ENCODE results near the gene STK32B.
"Not testable (repeated sequence)": the region's sequence is repeated elsewhere in the genome, so short reads cannot be mapped to it uniquely, and the experiment has no call there.

The STK32B gene

DNA sequence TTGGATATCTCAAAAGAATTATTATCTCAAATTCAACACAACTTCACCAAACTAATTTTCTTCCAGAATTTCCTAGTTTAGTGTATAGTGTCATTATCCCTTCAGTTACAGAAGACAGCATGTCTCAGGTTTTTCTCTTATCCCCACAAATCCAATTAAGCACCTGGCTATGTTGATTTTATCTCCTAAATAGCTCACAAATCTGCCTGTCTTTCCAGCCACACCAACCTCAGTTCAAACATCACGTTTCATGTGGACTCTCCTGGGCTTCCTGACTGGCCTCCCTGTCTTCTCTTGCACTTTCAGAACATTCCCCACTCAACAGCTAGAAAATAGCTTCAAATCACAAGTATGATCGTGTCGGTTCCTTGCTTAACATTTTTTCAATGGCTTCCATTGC lies 14.8 kb downstream of the STK32B start:
- ATAC-seq (replicated peaks): no peak
- Mint-ChIP-seq H3K27ac (no peak overlapping the region), H3K9me3 (peaks cover 10 to 12% of the 10 kb centered on the region in 2 donors), H3K27me3 (no peaks in the 10 kb centered on the region), H3K4me3 (no peak overlapping the region), H3K4me1 (peaks cover 1 to 6% of the 10 kb centered on the region in 2 donors), H3K36me3 (peaks cover 2 to 9% of the 10 kb centered on the region in 2 donors)
- DNase-seq: no peak

DNA sequence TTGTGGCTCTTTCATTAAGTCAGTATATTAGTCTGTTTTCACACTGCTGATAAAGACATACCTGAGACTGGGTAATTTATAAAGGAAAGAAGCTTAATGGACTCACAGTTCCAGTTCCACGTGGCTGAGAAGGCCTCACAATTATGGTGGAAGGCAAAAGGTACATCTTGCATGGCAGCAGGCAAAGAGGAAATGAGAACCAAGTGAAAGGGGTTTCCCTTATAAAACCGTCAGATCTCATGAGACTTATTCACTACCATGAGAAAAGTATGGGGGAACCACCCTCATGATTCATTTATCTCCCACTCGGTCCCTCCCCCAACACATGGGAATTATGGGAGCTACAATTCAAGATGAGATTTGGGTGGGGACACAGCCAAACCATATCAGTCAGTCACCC lies 15.7 kb downstream of the STK32B start:
- ATAC-seq (replicated peaks) (peak; percentile 63 to 73), DNase-seq (peak; percentile 9)
- not testable (repeated sequence) for H3K36me3 Mint-ChIP-seq, H3K27ac Mint-ChIP-seq, H3K4me3 Mint-ChIP-seq, H3K4me1 Mint-ChIP-seq, H3K27me3 Mint-ChIP-seq
- H3K9me3 Mint-ChIP-seq: peaks cover 10 to 12% of the 10 kb centered on the region in 2 donors

DNA sequence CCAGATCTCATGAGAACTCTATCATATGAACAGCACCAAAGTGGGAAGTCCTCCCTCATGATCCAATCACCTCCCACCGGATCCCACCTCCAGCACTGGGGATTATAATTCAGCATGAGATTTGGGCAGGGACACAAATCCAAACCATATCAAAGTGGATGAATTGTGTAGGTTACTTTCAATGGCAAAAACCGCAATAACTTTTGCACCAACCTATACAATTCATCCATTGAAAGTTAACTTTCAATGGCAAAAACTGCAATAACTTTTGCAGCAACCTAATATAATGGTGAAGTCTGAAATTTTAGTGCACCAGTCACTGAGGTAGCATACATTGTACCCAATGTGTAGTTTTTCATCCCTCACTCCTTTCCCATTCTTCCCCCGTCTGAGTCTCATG lies 16.6 kb downstream of the STK32B start:
- DNase-seq (no peak), ATAC-seq (replicated peaks) (no peak)
- no peak overlapping the region for H3K27ac Mint-ChIP-seq
- peaks cover 2 to 9% of the 10 kb centered on the region in 2 donors for H3K36me3 Mint-ChIP-seq
- no peaks in the 10 kb centered on the region for H3K27me3 Mint-ChIP-seq
- H3K9me3 Mint-ChIP-seq: peaks cover 10 to 12% of the 10 kb centered on the region in 2 donors
- peaks cover 1 to 6% of the 10 kb centered on the region in 2 donors for H3K4me1 Mint-ChIP-seq
- no peak overlapping the region for H3K4me3 Mint-ChIP-seq

DNA sequence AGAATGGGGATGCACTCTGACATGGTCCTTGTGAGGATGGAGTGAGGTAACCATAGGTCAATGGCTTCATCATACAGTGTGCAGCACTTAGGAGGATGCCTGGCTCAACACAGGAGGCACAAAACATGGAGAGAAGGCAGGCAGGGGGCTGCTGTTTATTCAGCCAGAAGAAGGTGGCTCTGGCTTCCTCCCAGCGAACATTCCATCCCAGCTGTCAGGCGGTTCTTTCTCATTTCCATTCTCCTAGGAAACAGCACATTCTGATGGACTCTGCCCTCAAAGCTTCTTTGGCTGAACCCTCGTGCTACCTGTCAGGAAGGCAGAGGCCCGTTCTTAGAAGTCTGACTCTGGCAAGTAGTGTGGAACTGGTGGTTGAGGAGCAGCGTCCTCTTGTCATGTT lies 18.6 kb downstream of the STK32B start:
- Mint-ChIP-seq H3K4me1 (peaks cover 1 to 6% of the 10 kb centered on the region in 2 donors), H3K27me3 (no peaks in the 10 kb centered on the region)
- ATAC-seq (replicated peaks): no peak

DNA sequence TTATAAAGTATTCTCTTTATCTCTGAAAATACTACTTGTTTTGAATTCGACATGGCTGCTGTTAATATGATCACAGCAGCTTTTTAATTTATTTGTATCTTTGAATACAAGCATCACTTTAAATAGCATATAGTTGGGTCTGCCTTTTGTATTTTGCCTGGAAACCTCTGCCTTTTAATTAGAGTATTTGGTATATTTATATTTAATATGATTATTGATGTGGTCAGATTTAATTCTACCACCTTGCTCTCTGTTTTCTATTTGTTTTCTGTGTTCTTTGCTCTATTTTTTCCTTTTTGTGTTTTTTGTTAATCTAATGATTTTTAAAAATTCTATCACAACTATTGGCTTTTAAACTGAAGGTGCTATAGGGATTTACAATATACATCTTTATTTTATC lies 21.7 kb downstream of the STK32B start:
- H3K27ac Mint-ChIP-seq: no peak overlapping the region
- DNase-seq (no peak), ATAC-seq (replicated peaks) (no peak)
- no peaks in the 10 kb centered on the region for H3K4me1 Mint-ChIP-seq
- H3K27me3 Mint-ChIP-seq: no peaks in the 10 kb centered on the region
- H3K36me3 Mint-ChIP-seq: no peaks in the 10 kb centered on the region
- H3K9me3 Mint-ChIP-seq: peaks cover 5 to 6% of the 10 kb centered on the region in 2 donors
- H3K4me3 Mint-ChIP-seq: no peak overlapping the region

More for the DNA sequence above, 18.6 kb downstream of the STK32B start:
- H3K27ac Mint-ChIP-seq: no peak overlapping the region
- no peak for DNase-seq
- no peak overlapping the region for H3K4me3 Mint-ChIP-seq
- peaks cover 10 to 12% of the 10 kb centered on the region in 2 donors for H3K9me3 Mint-ChIP-seq
- peaks cover 2 to 9% of the 10 kb centered on the region in 2 donors for H3K36me3 Mint-ChIP-seq

DNA sequence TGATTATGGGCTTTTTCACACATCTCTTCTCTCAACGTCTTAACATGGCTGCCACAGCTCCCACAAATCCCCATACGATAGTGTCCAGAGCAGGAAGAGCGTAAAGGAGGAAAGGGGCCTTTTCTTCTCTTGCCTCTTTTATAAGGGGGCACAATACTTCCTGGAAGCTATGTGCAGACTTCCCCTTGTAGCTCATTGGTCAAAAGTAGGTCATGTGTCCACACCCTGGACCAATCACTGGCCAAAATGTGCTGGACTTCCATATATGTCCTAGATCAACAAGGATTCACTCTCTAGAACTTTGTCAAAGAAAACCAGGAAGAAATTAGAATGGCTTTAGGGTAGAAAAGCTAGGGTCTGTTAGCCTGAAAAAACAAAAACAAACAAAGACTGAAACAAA lies 26.7 kb downstream of the STK32B start:
- no peak overlapping the region for H3K4me3 Mint-ChIP-seq
- no peak overlapping the region for H3K27ac Mint-ChIP-seq
- no peaks in the 10 kb centered on the region for H3K4me1 Mint-ChIP-seq
- peaks cover 0 to 4% of the 10 kb centered on the region in 2 donors for H3K27me3 Mint-ChIP-seq
- no peak for ATAC-seq (replicated peaks)
- H3K9me3 Mint-ChIP-seq: peaks cover 23 to 24% of the 10 kb centered on the region in 2 donors
- DNase-seq: no peak
- H3K36me3 Mint-ChIP-seq: peaks cover 6% of the 10 kb centered on the region in 2 donors

DNA sequence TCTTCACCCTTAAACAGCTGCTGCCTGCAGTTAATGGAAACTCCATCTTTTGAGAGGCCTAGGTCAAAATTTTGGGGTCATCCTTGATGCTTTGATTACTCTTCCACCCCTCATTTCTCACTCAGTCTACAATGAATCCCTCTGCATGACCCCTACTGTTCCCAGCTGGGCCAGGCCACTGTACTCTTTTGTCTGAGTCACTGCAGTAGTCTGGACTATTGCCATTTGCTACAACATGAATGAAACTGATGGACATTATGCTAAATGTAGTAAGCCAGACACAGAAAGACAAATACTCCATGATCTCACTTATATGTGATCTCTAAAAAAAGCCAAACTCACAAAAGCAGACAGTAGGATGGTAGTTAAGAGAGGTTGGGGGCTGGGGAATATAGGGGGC lies 28.3 kb downstream of the STK32B start:
- Mint-ChIP-seq H3K4me3 (no peak overlapping the region), H3K36me3 (peaks cover 6% of the 10 kb centered on the region in 2 donors), H3K27me3 (peaks cover 0 to 4% of the 10 kb centered on the region in 2 donors), H3K4me1 (no peaks in the 10 kb centered on the region), H3K27ac (no peak overlapping the region), H3K9me3 (peaks cover 23 to 24% of the 10 kb centered on the region in 2 donors)
- no peak for ATAC-seq (replicated peaks)
- DNase-seq: no peak

DNA sequence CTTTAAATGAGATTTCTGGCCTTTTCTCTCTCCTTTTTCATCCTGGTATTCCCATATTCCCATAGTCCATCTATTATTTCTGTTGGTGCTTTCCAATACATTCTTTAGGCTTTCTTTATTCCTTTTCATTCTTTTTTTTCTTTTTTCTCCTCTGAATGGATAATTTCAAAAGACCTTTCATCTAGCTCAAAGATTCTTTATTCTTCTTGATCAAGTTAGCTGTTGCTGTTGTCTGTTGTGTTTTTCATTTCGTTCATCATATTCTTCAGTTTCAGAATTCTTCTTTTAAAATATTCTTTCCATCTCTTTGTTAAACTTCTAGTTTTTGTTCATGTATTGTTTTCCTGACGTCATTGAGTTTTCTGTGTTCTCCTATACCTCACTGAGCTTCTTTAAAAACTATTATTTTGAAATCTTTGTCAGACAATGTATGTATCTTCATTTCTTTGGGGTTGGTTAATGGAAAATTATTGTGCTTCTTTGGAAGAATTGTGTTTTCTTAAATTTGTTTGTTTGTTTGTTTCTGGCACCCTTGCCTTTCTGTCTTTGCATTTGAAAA lies 30.2 kb downstream of the STK32B start:
- DNase-seq (no peak), ATAC-seq (replicated peaks) (no peak)
- no peaks in the 10 kb centered on the region for H3K4me1 Mint-ChIP-seq
- H3K36me3 Mint-ChIP-seq: peaks cover 6 to 10% of the 10 kb centered on the region in 2 donors
- H3K27me3 Mint-ChIP-seq: peaks cover 0 to 4% of the 10 kb centered on the region in 2 donors
- no peak overlapping the region for H3K4me3 Mint-ChIP-seq
- no peak overlapping the region for H3K27ac Mint-ChIP-seq
- H3K9me3 Mint-ChIP-seq: peaks cover 27 to 32% of the 10 kb centered on the region in 2 donors

DNA sequence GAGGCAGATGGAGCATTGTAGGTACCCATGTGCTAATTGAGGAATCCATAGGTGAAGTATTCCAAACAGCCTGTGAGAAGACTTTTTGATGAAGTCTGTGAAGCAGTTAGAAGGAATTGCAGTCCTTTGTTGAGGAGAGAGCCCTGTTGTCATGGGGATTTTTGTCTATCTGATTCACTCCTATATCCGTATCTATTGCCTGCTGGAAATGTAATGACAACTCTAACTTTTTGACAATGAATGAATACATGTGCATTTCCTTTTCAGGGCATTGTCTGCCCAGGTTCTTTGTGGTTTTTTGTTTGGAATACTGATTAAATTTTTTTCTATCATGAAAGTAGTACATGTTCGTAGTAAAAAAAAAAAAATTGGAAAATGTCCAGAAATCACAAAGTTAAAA lies 31.1 kb downstream of the STK32B start:
- Mint-ChIP-seq H3K36me3 (peaks cover 6 to 10% of the 10 kb centered on the region in 2 donors), H3K9me3 (peaks cover 27 to 33% of the 10 kb centered on the region in 2 donors), H3K27me3 (peaks cover 0 to 4% of the 10 kb centered on the region in 2 donors), H3K4me1 (no peaks in the 10 kb centered on the region), H3K27ac (no peak overlapping the region), H3K4me3 (no peak overlapping the region)
- DNase-seq (no peak), ATAC-seq (replicated peaks) (no peak)

DNA sequence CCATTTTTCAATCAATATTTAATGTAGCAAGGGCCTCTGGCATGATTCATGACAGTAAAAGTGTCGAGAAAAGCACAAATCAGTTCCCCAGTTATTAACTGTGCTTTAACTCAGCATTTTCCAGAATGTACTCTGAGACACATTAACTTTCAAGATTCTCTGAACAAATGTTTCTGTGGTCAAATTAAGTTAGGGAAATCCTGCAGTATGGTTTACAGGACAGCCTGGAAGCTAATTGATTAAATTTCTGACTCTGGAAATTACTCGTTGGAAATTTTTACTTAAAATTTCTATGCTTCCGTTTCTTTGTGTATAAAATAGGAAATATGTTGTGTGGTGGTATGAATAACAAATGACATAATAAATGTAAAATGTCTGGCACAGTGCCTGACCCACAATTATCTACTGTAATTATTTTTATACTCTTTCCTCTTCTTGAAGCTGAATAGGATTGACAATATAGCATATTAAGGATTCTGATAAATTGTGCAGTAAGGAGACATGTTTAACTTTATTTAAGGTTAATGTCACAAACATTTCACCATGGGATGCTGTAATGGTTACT lies 33.7 kb downstream of the STK32B start:
- DNase-seq (no peak), ATAC-seq (replicated peaks) (no peak)
- Mint-ChIP-seq H3K9me3 (peaks cover 21 to 27% of the 10 kb centered on the region in 2 donors), H3K4me3 (no peak overlapping the region), H3K4me1 (no peaks in the 10 kb centered on the region), H3K27ac (no peak overlapping the region), H3K27me3 (peaks cover 0 to 4% of the 10 kb centered on the region in 2 donors), H3K36me3 (peaks cover 6 to 10% of the 10 kb centered on the region in 2 donors)

DNA sequence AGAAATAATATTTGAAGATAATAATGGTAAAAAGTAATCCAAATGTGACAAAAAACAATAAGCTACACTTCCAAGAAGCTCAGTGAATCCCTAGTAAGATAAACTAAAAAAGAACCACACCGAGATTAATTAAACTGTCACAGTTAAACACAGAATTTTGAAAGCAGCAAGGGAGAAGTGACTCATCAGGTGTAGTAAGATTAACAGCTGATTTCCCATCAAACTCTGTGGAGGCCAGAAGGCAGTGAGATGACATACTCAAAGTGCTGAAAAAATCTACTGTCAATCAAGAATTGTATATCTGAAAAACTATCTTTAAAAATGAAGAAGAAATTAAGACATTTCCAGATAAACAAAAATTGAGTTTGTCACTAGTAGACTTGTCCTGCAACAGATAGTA lies 35.3 kb downstream of the STK32B start:
- Mint-ChIP-seq H3K36me3 (peaks cover 2 to 6% of the 10 kb centered on the region in 2 donors), H3K4me3 (no peak overlapping the region), H3K27me3 (peaks cover 0 to under 1% of the 10 kb centered on the region in 2 donors), H3K4me1 (no peaks in the 10 kb centered on the region), H3K9me3 (peaks cover 13 to 19% of the 10 kb centered on the region in 2 donors), H3K27ac (no peak overlapping the region)
- ATAC-seq (replicated peaks) (no peak), DNase-seq (no peak)

DNA sequence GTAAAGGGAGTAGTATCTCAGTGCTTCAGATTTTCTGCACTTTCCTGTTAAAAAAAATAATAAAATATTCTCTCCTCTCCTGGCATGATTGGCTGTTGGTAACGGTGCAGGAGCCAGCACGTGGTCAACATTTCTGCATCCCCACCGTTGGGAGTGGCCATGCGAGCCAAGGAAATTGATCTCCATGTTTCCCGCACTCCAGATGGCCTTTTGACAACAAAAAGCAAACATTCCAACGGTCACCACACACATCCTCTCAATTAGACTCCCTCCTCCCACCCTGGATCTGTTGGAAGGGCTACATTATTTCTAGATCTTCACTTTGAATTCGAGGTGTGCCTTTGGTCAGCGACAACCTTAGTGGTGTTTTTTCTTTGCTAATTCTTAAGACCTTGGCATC lies 45.0 kb downstream of the STK32B start:
- no peaks in the 10 kb centered on the region for H3K4me1 Mint-ChIP-seq

DNA sequence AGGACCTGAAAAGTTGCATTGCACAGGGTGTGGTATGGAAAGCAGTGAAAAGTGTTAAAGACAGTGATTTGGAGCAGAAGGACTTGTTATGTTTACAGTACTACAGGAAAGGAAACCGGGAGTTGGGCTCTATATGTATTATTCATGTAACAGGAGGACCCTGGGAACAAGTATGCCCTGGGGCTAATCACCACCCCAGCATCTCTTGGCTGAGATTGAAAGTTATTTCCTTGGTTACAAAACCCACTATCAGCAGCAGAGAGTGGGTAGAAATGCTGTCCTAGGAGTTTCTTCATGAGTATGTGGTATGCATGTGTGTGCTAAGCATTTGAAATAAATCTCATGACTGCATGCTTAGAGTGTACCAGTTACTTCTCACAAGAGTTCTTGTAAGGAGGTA lies 46.9 kb downstream of the STK32B start:
- peaks cover 4 to 10% of the 10 kb centered on the region in 2 donors for H3K27me3 Mint-ChIP-seq
- DNase-seq: no peak
- no peaks in the 10 kb centered on the region for H3K4me1 Mint-ChIP-seq
- H3K36me3 Mint-ChIP-seq: no peaks in the 10 kb centered on the region
- no peak overlapping the region for H3K4me3 Mint-ChIP-seq
- no peaks in the 10 kb centered on the region for H3K9me3 Mint-ChIP-seq
- H3K27ac Mint-ChIP-seq: no peak overlapping the region
- ATAC-seq (replicated peaks): no peak

More for the DNA sequence above, 45.0 kb downstream of the STK32B start:
- Mint-ChIP-seq H3K27me3 (peaks cover 4 to 10% of the 10 kb centered on the region in 2 donors), H3K27ac (no peak overlapping the region), H3K36me3 (no peaks in the 10 kb centered on the region), H3K9me3 (no peaks in the 10 kb centered on the region), H3K4me3 (no peak overlapping the region)
- no peak for DNase-seq
- ATAC-seq (replicated peaks): no peak

DNA sequence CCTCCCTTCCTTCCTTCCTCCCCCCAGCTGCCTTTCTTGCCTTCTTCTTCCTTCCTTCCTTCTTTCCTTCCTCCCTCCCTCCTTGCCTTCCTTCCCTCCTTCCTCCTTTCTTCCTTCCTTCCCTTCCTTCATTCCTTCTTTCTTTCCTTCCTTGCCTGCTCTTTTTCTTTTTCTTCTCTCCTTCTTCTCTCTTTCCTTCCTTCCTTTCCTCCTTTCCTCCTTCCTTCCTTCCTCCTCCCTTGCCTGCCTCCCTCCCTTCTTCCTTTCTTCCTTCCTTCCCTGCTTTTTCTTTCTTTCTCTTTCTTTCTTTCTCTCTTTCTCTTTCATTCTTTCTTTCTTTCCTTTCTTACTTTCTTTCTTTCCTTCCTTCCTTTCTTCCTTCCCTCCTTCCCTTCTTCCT lies 49.1 kb downstream of the STK32B start:
- no peaks in the 10 kb centered on the region for H3K36me3 Mint-ChIP-seq
- peaks cover 4 to 10% of the 10 kb centered on the region in 2 donors for H3K27me3 Mint-ChIP-seq
- ATAC-seq (replicated peaks) (no peak), DNase-seq (no peak)
- H3K9me3 Mint-ChIP-seq: no peaks in the 10 kb centered on the region
- H3K4me3 Mint-ChIP-seq: no peak overlapping the region
- H3K27ac Mint-ChIP-seq: no peak overlapping the region
- H3K4me1 Mint-ChIP-seq: no peaks in the 10 kb centered on the region

DNA sequence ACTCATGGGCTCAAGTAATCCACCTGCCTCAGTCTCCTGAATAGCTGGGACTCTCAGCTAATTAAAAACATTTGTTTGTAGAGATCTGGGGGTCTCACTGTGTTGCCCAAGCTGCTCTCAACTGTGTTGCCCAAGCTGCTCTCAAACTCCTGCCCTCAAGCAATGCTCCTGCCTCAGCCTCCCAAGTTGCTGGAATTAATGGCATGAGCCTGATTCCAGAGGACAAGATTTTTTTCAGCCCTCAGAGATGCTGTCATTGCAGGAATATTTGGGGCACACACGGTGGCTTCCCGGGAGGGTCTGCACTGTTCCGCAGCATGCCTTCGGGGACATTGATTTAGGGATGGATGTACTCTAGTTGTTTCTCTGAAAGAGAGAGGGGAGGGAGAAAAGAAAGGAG lies 49.7 kb downstream of the STK32B start:
- Mint-ChIP-seq H3K27ac (no peak overlapping the region), H3K4me1 (no peaks in the 10 kb centered on the region)
- ATAC-seq (replicated peaks): no peak

More for the DNA sequence above, 49.7 kb downstream of the STK32B start:
- H3K36me3 Mint-ChIP-seq: no peaks in the 10 kb centered on the region
- no peak overlapping the region for H3K4me3 Mint-ChIP-seq
- H3K27me3 Mint-ChIP-seq: peaks cover 4 to 10% of the 10 kb centered on the region in 2 donors
- no peak for DNase-seq
- H3K9me3 Mint-ChIP-seq: no peaks in the 10 kb centered on the region

All from stimulated activated naive B cell treated with anti-CD40 and anti-IgM and Interleukin-4, amounts not matched to agents 10 μg/mL and 1 μg/mL and 100 μg/mL, for 72 hours (primary cell).